GM10266 (cell line): ENCODE measurements around the gene ATP8B1.
"Not testable (repeated sequence)": the region's sequence is repeated elsewhere in the genome, so short reads cannot be mapped to it uniquely, and the experiment has no call there.

Source experiments
- DNase-seq: peaks from one replicate; pipeline ENCODE4 v3.0.0; 2012; ENCODE audit errors: extremely low spot score
- TF ChIP-seq, protein P1 (sequence below): IDR thresholded peaks from 2 replicates; pipeline ENCODE4 v1.5.1; 2012; ENCODE audit warnings: mild to moderate bottlenecking, low read depth; ENCODE audit not compliant: control insufficient read depth, insufficient read depth; ENCODE audit errors: missing control alignments

ATP8B1 gene

DNA sequence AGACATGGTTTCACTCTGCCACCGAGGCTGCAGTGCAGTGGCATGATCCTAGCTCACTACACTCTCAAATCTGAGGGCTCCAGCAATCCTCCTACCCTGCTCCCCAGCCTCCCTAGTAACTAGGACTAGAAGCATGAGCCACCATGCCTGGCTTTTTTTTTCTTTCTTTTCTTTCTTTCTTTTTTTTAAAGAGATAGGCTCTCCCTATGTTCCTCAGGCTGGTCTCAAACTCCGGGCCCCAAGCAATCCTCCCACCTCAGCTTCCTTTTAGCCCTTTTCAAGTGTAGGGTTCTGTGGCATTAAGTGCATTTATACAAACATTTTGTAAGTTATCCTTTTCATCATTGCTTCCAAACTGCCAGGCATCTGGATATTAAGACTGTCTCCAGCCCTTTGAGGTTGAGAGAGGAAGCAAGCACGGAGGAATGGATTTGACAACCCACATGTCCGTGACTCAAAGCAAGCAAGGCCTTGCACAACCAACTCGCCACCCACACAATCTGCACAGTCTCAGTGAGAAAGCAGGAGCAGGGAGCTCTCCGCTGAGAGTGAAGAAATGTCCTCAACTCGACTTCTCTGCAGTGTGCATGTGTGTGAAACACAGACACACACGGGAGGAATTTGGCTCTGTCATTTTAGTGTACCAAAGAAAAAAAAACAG, 65.6 kb downstream of the ATP8B1 start:
- DNase-seq, result no peak
- TF ChIP-seq, protein P1, sequence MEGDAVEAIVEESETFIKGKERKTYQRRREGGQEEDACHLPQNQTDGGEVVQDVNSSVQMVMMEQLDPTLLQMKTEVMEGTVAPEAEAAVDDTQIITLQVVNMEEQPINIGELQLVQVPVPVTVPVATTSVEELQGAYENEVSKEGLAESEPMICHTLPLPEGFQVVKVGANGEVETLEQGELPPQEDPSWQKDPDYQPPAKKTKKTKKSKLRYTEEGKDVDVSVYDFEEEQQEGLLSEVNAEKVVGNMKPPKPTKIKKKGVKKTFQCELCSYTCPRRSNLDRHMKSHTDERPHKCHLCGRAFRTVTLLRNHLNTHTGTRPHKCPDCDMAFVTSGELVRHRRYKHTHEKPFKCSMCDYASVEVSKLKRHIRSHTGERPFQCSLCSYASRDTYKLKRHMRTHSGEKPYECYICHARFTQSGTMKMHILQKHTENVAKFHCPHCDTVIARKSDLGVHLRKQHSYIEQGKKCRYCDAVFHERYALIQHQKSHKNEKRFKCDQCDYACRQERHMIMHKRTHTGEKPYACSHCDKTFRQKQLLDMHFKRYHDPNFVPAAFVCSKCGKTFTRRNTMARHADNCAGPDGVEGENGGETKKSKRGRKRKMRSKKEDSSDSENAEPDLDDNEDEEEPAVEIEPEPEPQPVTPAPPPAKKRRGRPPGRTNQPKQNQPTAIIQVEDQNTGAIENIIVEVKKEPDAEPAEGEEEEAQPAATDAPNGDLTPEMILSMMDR, result no peak

DNA sequence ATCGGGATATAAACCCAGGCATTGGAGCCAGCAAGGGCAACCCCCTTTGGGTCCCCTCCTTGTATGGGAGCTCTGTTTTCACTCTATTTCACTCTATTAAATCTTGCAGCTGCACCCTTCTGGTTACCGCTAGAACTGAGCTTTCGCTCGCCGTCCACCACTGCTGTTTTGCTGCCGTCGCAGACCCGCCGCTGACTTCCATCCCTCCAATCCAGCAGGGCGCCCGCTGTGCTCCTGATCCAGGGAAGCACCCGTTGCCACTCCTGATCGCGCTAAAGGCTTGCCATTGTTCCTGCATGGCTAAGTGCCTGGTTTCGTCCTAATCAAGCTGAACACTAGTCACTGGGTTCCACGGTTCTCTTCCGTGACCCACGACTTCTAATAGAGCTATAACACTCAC, 68.1 kb downstream of the ATP8B1 start:
- DNase-seq, result not testable (repeated sequence)

DNA sequence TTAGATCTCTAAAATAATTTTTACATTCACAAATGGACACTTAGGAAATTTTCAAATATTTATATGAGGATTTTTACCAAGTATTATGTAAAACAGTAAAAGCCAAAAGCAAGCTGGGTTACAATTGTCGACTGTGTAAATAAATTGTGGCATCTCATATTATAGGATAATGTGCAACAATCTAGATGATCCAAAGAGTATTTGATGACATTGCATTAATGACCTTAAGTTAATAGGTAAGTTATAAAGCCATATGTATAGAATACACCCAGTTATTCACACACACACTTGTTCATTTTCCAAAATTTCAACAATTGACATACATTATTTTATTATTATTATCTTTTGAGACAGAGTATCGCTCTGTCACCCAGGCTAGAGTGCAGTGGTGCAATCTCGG, 69.3 kb downstream of the ATP8B1 start:
- DNase-seq, result no peak
- TF ChIP-seq, protein P1, result no peak

DNA sequence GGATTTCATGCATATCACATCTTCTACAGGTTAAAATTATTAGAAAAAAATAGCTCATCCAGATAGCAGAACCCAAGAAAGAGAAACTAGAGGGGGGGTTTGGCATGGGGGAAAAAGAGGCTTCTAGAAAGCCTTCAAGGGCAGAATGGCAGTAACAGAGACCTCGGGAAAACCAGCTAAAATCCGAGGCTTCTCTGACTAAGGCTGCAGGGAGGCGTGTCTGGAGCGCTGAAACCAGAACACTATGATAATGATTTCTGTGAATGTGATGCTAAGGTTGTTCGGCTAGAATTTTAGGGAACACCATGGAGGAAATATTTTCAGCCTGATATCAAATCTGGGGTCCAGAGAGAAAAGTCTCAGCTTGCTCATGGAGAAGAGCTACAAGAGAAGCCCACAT, 73.0 kb downstream of the ATP8B1 start:
- no peak for DNase-seq
- TF ChIP-seq, protein P1, result no peak

DNA sequence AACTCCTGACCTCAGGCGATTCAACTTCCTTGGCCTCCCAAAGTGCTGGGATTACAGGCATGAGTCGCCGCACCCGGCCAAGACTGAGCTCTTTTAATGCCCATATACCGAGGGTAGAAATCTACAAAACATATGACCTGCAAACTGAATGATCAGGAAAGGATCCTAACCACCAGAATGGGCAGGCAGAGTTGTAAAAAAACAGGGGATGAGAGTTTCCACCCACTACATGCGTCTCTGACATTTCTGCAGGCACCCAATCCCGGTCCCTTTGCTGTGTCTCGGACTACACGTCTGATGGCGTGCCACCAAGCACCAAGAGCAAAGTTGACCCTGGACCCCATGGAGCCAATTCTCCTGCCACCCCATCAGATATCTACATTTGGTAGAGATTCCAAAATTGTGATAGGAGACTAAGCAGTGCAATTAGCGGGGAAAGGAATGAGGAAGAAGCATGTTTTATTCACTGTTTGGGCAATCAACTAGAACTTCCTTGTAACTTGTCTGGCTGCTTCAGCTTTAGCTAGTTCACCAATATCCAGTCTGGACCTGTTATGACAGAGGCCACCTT, 74.1 kb downstream of the ATP8B1 start:
- TF ChIP-seq, protein P1, result no peak
- DNase-seq, result no peak

DNA sequence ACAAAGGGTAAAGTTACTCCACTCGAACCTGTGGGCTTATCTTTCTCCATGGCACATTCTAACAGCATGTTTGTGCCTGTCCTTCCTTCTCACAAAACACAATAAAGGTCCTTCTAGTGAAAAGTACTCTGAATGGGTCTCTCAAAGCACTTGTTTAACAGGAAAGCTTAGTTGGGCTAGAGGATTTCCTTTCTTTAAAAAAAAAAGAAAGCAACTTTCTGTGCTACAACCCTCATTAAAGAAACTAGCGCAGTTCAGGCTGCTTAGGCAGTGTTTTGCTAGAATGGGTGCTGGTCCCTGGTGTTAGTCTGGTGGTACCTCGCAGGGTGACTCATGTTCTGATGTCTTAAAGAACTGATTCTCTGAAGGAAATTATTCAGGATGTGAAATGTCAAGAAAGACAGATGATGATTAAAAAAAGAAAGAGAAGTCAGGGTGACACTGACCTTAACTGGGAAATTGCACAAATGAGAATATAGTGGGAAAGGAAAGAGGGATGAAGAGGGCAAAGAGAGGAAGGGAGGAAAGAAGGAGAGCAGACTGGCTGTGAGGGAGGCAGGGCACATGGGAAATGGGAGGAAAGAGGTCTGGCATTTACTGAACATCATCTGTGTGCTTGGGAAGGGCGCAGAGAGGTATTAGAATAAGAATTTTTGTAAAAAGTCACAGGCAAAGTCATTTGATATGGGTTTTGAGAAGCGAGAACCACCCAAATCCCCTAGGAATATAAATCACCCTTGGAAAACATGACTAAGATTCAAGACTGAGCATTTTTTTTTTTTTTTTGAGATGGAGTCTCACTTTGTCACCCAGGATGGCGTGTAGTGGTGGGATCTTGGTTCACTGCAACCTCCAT, 74.9 kb downstream of the ATP8B1 start:
- TF ChIP-seq, protein P1, result no peak
- DNase-seq, result no peak

DNA sequence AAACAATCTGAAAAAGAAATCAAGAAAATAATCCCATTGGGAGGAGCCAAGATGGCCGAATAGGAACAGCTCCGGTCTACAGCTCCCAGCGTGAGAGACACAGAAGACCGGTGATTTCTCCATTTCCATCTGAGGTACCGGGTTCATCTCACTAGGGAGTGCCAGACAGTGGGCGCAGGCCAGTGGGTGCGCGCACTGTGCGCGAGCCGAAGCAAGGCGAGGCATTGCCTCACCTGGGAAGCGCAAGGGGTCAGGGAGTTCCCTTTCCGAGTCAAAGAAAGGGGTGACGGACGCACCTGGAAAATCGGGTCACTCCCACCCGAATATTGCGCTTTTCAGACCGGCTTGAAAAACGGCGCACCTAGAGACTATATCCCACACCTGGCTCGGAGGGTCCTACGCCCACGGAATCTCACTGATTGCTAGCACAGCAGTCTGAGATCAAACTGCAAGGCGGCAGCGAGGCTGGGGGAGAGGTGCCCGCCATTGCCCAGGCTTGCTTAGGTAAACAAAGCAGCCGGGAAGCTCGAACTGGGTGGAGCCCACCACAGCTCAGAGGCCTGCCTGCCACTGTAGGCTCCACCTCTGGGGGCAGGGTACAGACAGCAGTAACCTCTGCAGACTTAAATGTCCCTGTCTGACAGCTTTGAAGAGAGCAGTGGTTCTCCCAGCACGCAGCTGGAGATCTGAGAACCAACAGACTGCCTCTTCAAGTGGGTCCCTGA, 83.7 kb downstream of the ATP8B1 start:
- DNase-seq, result not testable (repeated sequence)

DNA sequence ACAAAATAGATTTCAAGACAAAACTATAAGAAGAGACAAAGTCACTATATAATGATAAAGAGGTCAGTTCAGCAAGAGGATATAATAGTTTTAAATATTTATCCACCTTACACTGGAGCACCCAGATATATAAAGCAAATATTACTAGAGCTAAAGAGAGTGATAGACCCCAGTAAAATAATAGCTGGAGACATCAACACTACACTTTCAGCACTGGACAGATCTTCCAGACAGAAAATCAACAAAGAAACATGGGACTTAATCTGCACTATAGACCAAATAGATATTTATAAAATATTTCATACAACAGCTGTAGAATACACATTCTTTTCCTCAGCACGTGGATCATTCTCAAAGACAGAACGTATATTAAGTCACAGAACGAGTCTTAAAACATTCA, 86.6 kb downstream of the ATP8B1 start:
- TF ChIP-seq, protein P1, result no peak
- DNase-seq, result no peak
